ENCODE data around the gene CADPS. TPM values are rescaled to one million over a fixed set of nuclear protein-coding genes. Genes with fewer than 3 reads are reported as not detected.

Gene CADPS
- total RNA-seq, 2 donors from 2014 or later = 11.7 to 20.8 TPM

GRCh38 chr3:62636235-62636826 lies 238.9 kb downstream of the CADPS start:
- Mint-ChIP-seq H3K9me3 (no peaks in the 10 kb centered on the region), H3K27ac (no peak overlapping the region), H3K4me3 (no peak overlapping the region), H3K36me3 (ENCODE audit: low read depth) (no peaks in the 10 kb centered on the region), H3K27me3 (ENCODE audit: insufficient read depth) (no peaks in the 10 kb centered on the region), H3K4me1 (no peaks in the 10 kb centered on the region)
- Histone ChIP-seq H3K36me3 (ENCODE audit: control insufficient read depth, insufficient read depth, low read length) (no peaks in the 10 kb centered on the region), H3K4me1 (ENCODE audit: control insufficient read depth, insufficient read depth, low read length) (no peaks in the 10 kb centered on the region), H3K27me3 (ENCODE audit: control insufficient read depth, insufficient read depth, low read length, poor library complexity, severe bottlenecking) (no peaks in the 10 kb centered on the region), H3K9ac (ENCODE audit: extremely low read depth, low read length, poor library complexity, severe bottlenecking) (no peak overlapping the region), H3K4me3 (ENCODE audit: low read length) (no peak overlapping the region), H3K27ac (ENCODE audit: low read depth, low read length) (no peak overlapping the region), H3K9me3 (ENCODE audit: control insufficient read depth, low read length) (no peaks in the 10 kb centered on the region)
- DNase-seq = no peak
- no peak for TF ChIP-seq CTCF (conservative IDR thresholded peaks at IDR 0.05)
- WGBS, 2 experiments (ENCODE audit: insufficient coverage in 1 of 2, insufficient read length in 1 of 2) = 78 to 81% methylated on average over 2 to 4 of the region's 4 CpGs

DNA sequence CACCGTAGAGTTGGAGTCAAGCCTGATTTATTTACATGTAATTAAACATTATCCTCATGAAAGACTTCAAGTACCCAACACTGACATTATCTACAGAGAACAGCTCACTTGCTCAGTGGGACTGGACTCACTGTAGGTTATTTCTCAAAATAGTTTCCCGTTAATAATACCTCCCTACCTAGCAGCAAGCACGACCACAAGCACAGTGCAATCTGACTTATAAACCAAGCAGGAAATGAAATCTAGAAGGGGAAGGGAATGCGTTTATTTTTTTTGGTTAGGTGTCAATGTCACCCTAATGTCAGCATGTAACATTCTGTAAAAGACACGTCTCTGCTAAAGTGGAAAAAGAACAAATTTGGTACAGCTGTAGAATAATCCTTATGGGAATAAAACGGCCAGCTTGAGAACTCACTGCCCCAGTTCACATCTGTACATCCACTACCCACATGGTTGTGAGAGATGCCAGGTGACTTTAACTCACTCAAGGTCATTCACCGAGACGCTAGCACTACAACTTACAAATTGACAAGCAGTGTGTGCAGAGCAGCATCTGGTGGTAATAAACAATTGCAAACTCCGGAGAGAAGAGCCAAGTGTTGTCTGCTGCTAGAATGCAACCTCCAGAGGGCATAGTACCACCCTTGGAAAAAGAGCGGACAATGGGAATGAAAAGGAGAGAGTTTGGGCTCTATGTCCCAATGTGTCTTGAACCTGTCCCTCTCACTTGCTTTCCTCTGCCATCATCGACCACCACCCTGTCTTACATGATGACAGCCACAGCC lies 242.5 kb downstream of the CADPS start:
- Histone ChIP-seq H3K27me3 (ENCODE audit: control insufficient read depth, insufficient read depth, low read length, poor library complexity, severe bottlenecking) (no peaks in the 10 kb centered on the region), H3K9ac (ENCODE audit: extremely low read depth, low read length, poor library complexity, severe bottlenecking) (no peak overlapping the region), H3K4me1 (ENCODE audit: control insufficient read depth, insufficient read depth, low read length) (no peaks in the 10 kb centered on the region), H3K4me3 (ENCODE audit: low read length) (no peak overlapping the region), H3K36me3 (ENCODE audit: control insufficient read depth, insufficient read depth, low read length) (no peaks in the 10 kb centered on the region), H3K9me3 (ENCODE audit: control insufficient read depth, low read length) (no peaks in the 10 kb centered on the region), H3K27ac (ENCODE audit: low read depth, low read length) (no peak overlapping the region)
- Mint-ChIP-seq H3K27me3 (ENCODE audit: insufficient read depth) (no peaks in the 10 kb centered on the region), H3K9me3 (no peaks in the 10 kb centered on the region), H3K36me3 (ENCODE audit: low read depth) (no peaks in the 10 kb centered on the region), H3K4me3 (no peak overlapping the region), H3K27ac (no peak overlapping the region), H3K4me1 (no peaks in the 10 kb centered on the region)
- WGBS, 2 experiments (ENCODE audit: insufficient coverage in 1 of 2, insufficient read length in 1 of 2) = 93 to 95% methylated on average over 5 to 11 of the region's 11 CpGs
- no peak for DNase-seq
- peak; percentile 53 for TF ChIP-seq CTCF (conservative IDR thresholded peaks at IDR 0.05)

DNA sequence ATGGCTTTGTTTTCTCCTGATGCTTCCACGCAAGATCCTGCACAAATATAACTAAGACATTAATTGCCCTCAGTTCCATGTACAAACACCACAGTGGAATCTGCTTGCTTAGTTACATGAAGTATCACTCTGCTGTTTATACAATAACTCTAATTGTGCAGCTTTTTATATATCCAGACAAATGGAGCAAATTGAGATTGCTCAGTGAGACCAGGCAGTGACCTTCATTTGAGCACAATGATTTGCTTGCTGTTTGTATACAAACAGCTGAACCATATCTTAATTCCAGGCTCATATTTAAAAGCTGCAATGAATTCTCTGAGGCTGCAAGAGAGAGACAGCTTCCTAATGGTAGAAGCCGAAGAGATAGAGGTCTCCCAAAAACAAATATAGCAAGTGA lies 243.7 kb downstream of the CADPS start:
- Mint-ChIP-seq H3K27me3 (ENCODE audit: insufficient read depth) (no peaks in the 10 kb centered on the region), H3K4me3 (no peak overlapping the region), H3K36me3 (ENCODE audit: low read depth) (no peaks in the 10 kb centered on the region), H3K9me3 (no peaks in the 10 kb centered on the region), H3K27ac (no peak overlapping the region), H3K4me1 (no peaks in the 10 kb centered on the region)
- TF ChIP-seq CTCF (conservative IDR thresholded peaks at IDR 0.05) = no peak
- no peaks in the 10 kb centered on the region for H3K4me1 ChIP-seq (ENCODE audit: control insufficient read depth, insufficient read depth, low read length)
- no peaks in the 10 kb centered on the region for H3K36me3 ChIP-seq (ENCODE audit: control insufficient read depth, insufficient read depth, low read length)
- 95% methylated on average over 2 of the region's 2 CpGs for WGBS, 2 experiments (ENCODE audit: insufficient coverage in 1 of 2, insufficient read length in 1 of 2)
- no peaks in the 10 kb centered on the region for H3K27me3 ChIP-seq (ENCODE audit: control insufficient read depth, insufficient read depth, low read length, poor library complexity, severe bottlenecking)
- H3K9me3 ChIP-seq (ENCODE audit: control insufficient read depth, low read length) = no peaks in the 10 kb centered on the region
- no peak overlapping the region for H3K9ac ChIP-seq (ENCODE audit: extremely low read depth, low read length, poor library complexity, severe bottlenecking)
- no peak overlapping the region for H3K4me3 ChIP-seq (ENCODE audit: low read length)
- no peak for DNase-seq
- no peak overlapping the region for H3K27ac ChIP-seq (ENCODE audit: low read depth, low read length)

Measured in endodermal cell (in vitro differentiated cells).